ENCODE results near the gene MRPS31. TPM values are rescaled to one million over a fixed set of nuclear protein-coding genes. Genes with fewer than 3 reads are reported as not detected.

The MRPS31 gene
- 10 to 100 TPM; 11.3 to 24.6 (median 16.9) TPM for polyA plus RNA-seq

GRCh38 chr13:40770934-40771618, at the start of gene MRPS31:
TSS of gene MRPS31 (minus strand) at chr13:40771190. CDS start at chr13:40771136, 54 bp downstream.
- no peak within 1 kb of the TSS for H3K27ac ChIP-seq (ENCODE audit: low read depth, low read length)
- 0 to 1% (median 0%) methylated on average over 49 to 52 of the region's 52 CpGs for WGBS, 3 donors

DNA sequence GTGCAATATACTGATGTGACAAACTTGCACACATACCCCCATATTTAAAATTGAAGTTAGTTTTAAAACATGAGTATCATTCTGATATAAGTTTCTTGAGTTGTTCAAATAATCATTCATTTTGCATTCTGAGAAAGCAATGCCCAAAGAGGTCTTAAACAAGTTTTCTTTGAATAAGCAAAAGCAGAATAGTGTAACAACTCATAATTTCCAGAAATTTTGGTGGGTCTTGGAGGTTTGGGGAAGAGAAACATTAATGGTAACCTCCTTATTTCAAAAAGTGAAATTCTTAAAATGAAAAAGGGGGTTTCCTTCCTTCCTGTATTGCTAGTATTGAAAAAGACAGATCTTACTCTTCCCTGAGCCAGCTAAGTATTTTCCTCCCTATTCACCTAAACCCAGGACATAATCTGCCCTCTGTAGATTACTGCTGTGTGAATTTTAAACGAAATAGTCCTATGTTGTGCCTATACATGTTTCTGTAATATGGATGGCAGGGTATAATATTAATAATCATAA, 48.9 kb upstream of the MRPS31 start:
- H3K27ac ChIP-seq (ENCODE audit: low read depth, low read length), result no peak overlapping the region
- 76 to 89% (median 84%) methylated on average over 1 of the region's 1 CpG for WGBS, 3 donors

DNA sequence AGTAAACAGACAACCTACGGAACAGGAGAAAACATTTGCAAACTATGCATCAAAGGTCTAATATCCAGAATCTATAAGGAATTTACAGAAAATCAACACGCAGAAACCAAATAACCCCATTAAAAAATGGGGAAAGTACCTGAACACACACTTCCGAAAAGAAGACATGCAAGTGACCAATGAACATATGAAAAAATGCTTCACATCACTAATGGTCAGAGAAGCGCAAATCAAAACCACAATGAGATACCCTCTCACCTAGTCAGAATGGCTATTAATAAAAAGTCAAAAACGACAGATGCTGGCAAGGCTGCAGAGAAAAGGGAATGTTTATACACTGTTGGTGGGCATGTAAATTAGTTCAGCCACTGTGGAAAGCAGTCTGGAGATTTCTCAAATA, 47.9 kb upstream of the MRPS31 start:
- WGBS, 3 donors, result 79 to 92% (median 90%) methylated on average over 5 of the region's 5 CpGs
- no peak overlapping the region for H3K27ac ChIP-seq (ENCODE audit: low read depth, low read length)

DNA sequence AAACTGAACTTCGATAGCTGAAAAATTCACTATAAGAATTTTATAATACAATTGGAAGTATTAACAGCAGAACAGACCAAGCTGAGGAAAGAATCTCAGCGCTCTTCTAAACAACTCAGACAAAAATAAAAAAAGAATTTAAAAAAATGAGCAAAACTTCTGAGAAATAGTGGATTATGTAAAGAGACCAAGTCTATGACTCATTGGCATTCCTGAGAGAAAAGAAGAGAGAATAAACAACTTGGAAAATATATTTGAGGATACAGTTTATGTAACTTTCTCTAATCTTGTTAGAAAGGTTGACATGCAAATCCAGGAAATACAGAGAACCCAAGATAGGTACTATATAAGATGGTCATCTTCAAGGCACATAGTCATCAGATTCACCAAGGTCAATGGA, 43.8 kb upstream of the MRPS31 start:
- WGBS, 3 donors, result 97 to 100% (median 99%) methylated on average over 2 of the region's 2 CpGs

GRCh38 chr13:40813667-40814454, 42.9 kb upstream of the MRPS31 start:
- 61 to 86% (median 82%) methylated on average over 7 of the region's 7 CpGs for WGBS, 3 donors
- H3K27ac ChIP-seq (ENCODE audit: low read depth, low read length), result no peak overlapping the region

More for the DNA sequence above, 43.8 kb upstream of the MRPS31 start:
- H3K27ac ChIP-seq (ENCODE audit: low read depth, low read length), result no peak overlapping the region

- WGBS, 3 donors, result 97 to 98% (median 98%) methylated on average over 6 of the region's 6 CpGs
Measured at GRCh38 chr13:40812724-40813445, 41.9 kb upstream of the MRPS31 start.

DNA sequence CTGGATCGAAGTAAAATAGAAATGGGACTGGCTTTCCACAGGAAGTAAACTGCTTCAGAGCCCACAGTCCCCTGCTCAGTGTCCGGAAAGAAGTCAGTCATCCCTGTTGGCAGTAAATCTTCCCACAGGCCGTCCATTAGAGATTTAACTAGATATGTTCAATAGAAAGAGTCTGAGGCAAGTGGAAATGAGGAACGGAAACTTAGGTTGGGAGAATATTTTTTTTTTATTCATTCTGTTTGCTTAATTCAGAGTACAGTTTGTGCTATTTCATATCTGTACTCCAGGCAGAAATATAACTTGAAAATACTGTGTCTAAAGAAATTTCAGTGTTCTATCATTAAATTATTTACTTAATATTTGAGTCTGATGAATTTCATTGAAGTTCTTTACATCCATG, 41.1 kb upstream of the MRPS31 start:
- 69 to 75% (median 72%) methylated on average over 4 of the region's 4 CpGs for WGBS, 3 donors
- H3K27ac ChIP-seq (ENCODE audit: low read depth, low read length), result no peak overlapping the region

More at GRCh38 chr13:40812724-40813445, 41.9 kb upstream of the MRPS31 start:
- H3K27ac ChIP-seq (ENCODE audit: low read depth, low read length), result no peak overlapping the region

- H3K27ac ChIP-seq (ENCODE audit: low read depth, low read length), result no peak overlapping the region
- 91 to 95% (median 93%) methylated on average over 5 of the region's 5 CpGs for WGBS, 3 donors
Measured at GRCh38 chr13:40809471-40809870, 38.5 kb upstream of the MRPS31 start.

- 60 to 95% (median 76%) methylated on average over 1 of the region's 1 CpG for WGBS, 3 donors
- H3K27ac ChIP-seq (ENCODE audit: low read depth, low read length), result no peak overlapping the region
Measured at GRCh38 chr13:40806241-40806640, 35.3 kb upstream of the MRPS31 start.

DNA sequence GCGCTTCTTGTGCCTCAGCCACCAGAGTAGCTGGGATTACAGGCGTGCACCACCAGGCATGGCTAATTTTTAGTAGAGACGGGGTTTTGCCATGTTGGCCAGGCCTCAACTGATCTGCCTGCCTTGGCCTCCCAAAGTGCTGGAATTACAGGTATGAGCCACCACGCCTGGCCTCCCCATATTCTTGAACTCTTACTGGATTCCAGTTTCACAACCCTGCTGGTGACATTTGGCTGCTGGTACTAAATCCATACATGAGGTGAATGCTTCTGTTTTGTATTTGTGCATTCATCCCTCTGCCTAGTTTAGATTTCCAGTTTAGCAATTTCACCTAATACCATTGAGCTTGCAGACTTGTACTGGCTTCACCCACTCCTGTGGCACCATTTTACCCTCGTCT, 32.3 kb upstream of the MRPS31 start:
- WGBS, 3 donors, result 94 to 98% (median 96%) methylated on average over 5 of the region's 5 CpGs
- H3K27ac ChIP-seq (ENCODE audit: low read depth, low read length), result no peak overlapping the region

- no peak overlapping the region for H3K27ac ChIP-seq (ENCODE audit: low read depth, low read length)
- WGBS, 3 donors, result 36 to 89% (median 87%) methylated on average over 6 of the region's 6 CpGs
Measured at GRCh38 chr13:40801255-40802217, 30.5 kb upstream of the MRPS31 start.

- no peak overlapping the region for H3K27ac ChIP-seq (ENCODE audit: low read depth, low read length)
Measured at GRCh38 chr13:40800559-40800958, 29.6 kb upstream of the MRPS31 start.

GRCh38 chr13:40799508-40799907, 28.5 kb upstream of the MRPS31 start:
- H3K27ac ChIP-seq (ENCODE audit: low read depth, low read length), result no peak overlapping the region
- WGBS, 3 donors, result 80 to 97% (median 94%) methylated on average over 4 of the region's 4 CpGs

More at GRCh38 chr13:40800559-40800958, 29.6 kb upstream of the MRPS31 start:
- 47 to 78% (median 73%) methylated on average over 5 of the region's 5 CpGs for WGBS, 3 donors

DNA sequence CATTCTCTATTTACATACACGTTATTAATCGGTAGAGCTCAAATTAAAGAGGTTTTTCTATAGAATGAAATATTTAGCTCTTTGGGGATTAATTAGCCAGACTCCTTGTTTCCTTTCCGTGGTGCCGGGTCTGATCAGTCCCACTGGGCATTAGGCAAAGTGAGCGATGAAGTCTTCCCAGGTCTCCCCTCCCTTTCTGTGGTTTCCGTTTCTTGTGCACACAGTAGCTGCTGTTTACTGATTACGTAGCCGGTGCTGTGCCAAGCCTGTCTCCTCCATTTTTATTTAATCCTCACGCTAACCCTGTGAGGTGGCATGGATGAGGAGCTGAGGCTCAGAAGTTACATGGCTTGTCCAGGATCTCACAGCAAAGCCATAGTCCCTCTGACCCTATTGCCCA, 27.4 kb upstream of the MRPS31 start:
- no peak overlapping the region for H3K27ac ChIP-seq (ENCODE audit: low read depth, low read length)
- WGBS, 3 donors, result 40 to 84% (median 78%) methylated on average over 9 of the region's 9 CpGs

DNA sequence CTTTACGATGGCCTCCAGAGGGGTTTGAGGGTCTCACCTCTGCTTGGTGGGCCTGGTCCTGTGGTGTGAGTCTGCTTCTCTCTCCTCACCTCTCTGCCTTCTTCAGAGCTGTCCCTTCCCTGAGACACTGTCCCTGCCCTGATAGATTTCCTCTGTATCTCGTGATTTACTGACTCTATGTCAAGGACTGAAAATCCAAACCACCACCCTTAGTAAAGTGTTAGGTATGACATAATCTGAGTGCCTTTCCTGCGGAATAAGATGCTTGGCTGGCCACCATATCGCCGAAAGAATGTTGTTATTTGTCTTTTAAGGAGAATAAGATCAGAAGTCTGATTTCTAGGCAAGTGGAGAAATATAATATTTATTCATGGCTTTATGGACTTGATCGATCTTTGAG, 25.7 kb upstream of the MRPS31 start:
- 87 to 96% (median 92%) methylated on average over 6 of the region's 6 CpGs for WGBS, 3 donors
- no peak overlapping the region for H3K27ac ChIP-seq (ENCODE audit: low read depth, low read length)

DNA sequence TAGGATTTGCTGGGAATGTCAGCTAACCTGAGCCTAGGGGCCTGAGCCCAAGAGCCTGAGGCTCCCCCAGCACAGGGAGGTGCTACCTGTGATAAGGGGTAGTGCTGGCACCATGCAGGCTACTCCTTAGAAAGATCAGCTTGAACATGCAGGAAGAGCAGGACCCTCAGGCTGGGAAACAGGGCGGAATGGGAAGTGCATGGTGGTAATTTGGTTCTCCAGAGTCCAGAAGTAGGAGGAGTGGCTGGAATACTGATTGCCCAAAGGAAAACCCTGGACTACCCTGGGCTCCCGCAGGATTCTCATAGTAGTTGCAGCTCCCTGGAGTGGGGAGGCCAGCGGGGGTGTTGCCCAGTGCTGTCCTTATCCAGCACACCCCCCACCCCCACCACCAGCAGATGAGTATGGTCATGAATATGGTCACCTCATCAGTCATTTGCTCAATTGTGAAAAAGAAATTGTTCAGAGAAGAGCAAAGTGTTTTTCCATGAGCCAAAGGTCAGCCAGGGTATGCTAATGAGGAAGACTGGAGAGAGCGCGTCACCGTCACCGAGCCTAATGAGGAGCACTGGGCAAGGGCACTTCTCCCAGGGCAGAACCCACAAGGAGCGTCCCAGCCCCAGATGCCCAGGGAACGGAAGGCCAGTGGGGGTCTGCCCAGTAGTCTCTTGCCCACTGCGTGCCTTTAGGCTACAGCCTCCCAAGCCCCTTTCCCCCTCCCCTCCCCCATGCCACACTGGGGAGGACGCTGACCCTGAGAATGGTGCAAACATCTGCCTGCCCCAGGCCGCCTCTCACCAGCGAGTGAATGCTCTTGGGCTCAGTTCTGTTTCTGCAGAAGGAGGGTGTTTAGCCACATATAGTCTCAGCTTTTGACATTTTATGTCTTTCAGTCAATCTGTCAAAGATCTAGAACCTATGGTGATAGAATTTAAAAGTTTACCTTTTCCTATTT, 23.7 kb upstream of the MRPS31 start:
- H3K27ac ChIP-seq (ENCODE audit: low read depth, low read length), result no peak overlapping the region
- WGBS, 3 donors, result 81 to 95% (median 91%) methylated on average over 13 of the region's 13 CpGs

DNA sequence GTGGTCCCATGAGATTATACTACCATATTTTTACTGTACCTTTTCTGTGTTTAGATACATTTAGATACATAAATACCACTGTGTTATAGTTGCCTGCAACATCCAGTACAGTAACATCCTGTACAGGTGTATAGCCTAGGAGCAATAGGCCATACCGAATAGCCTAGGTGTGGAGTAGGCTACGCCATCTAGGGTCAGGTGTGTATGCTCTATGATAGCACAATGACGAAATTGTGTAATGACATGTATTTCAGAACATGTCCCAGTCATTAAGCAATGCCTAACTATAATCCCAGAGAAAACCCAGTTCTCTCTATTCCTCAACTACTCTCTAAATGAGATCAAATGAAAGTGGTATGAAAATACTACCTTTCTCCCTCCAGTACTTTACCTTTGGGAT, 22.3 kb upstream of the MRPS31 start:
- H3K27ac ChIP-seq (ENCODE audit: low read depth, low read length), result no peak overlapping the region
- 82 to 88% (median 85%) methylated on average over 3 of the region's 3 CpGs for WGBS, 3 donors
